ENCODE data around the gene SLIRP. TPM values are rescaled to one million over a fixed set of nuclear protein-coding genes. Genes with fewer than 3 reads are reported as not detected.

Gene SLIRP
- total RNA-seq, 4 donors from 2014 or later = 72.9 to 258 (median 90.9) TPM

DNA sequence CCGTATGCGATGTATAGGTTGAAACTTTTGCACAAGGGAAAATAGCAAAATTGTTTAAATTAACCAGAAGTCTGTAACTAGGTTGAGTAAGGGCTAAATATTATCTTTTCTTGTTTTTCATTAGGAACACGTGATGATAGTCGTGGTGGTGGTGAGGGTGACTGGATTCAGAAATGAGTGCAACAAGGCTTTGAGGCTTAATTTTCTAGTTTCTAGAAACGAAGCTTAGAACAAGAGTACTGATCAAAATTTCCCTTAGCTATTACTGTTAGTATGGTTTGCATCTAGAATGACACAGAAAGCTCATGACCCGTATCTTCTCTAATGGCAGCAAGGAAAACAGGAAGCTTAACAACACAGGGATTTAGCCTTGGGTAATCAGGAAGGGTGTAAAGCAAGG, 7.0 kb downstream of the SLIRP start:
- Histone ChIP-seq H3K27ac (no peak overlapping the region), H3K4me1 (peaks cover 0 to 2% of the 10 kb centered on the region in 2 donors), H3K27me3 (no peaks in the 10 kb centered on the region), H3K36me3 (no peaks in the 10 kb centered on the region), H3K9me3 (no peaks in the 10 kb centered on the region), H3K4me3 (no peak overlapping the region)
- TF ChIP-seq CTCF (IDR thresholded peaks at IDR 0.05) = no peak
- TF ChIP-seq POLR2A (IDR thresholded peaks at IDR 0.05) = no peak
- intact Hi-C loops (cut with DNase I; ENCODE audit: low total_unique reads) = no loop called here
- DNase-seq = no peak

- H3K36me3 ChIP-seq = no peaks in the 10 kb centered on the region
- no peak for TF ChIP-seq CTCF (IDR thresholded peaks at IDR 0.05)
- TF ChIP-seq POLR2A (IDR thresholded peaks at IDR 0.05) = no peak
- no peaks in the 10 kb centered on the region for H3K9me3 ChIP-seq
- H3K4me3 ChIP-seq = no peak overlapping the region
- no peak overlapping the region for H3K27ac ChIP-seq
- no peaks in the 10 kb centered on the region for H3K27me3 ChIP-seq
- no peak for DNase-seq
- no peaks in the 10 kb centered on the region for H3K4me1 ChIP-seq
- intact Hi-C loops (cut with DNase I; ENCODE audit: low total_unique reads) = no loop called here
Measured at GRCh38 chr14:77717608-77718305, 9.9 kb downstream of the SLIRP start.

GRCh38 chr14:77721437-77721836, 13.5 kb downstream of the SLIRP start:
- no peak for DNase-seq
- Histone ChIP-seq H3K27ac (no peak overlapping the region), H3K4me3 (no peak overlapping the region), H3K9me3 (no peaks in the 10 kb centered on the region), H3K36me3 (no peaks in the 10 kb centered on the region), H3K27me3 (no peaks in the 10 kb centered on the region), H3K4me1 (no peaks in the 10 kb centered on the region)
- TF ChIP-seq POLR2A (IDR thresholded peaks at IDR 0.05) (no peak), CTCF (IDR thresholded peaks at IDR 0.05) (no peak)
- intact Hi-C loops (cut with DNase I; ENCODE audit: low total_unique reads) = no loop called here

GRCh38 chr14:77722301-77722700, 14.4 kb downstream of the SLIRP start:
- H3K27me3 ChIP-seq = no peaks in the 10 kb centered on the region
- no peak for TF ChIP-seq CTCF (IDR thresholded peaks at IDR 0.05)
- no peak for TF ChIP-seq POLR2A (IDR thresholded peaks at IDR 0.05)
- no peak for DNase-seq
- H3K27ac ChIP-seq = no peak overlapping the region
- H3K4me3 ChIP-seq = no peak overlapping the region
- intact Hi-C loops (cut with DNase I; ENCODE audit: low total_unique reads) = no loop called here
- H3K36me3 ChIP-seq = no peaks in the 10 kb centered on the region
- no peaks in the 10 kb centered on the region for H3K4me1 ChIP-seq
- no peaks in the 10 kb centered on the region for H3K9me3 ChIP-seq

- no peak overlapping the region for H3K4me3 ChIP-seq
- no peak for DNase-seq
- intact Hi-C loops (cut with DNase I; ENCODE audit: low total_unique reads) = no loop called here
- no peaks in the 10 kb centered on the region for H3K9me3 ChIP-seq
- no peaks in the 10 kb centered on the region for H3K36me3 ChIP-seq
- no peaks in the 10 kb centered on the region for H3K4me1 ChIP-seq
- no peaks in the 10 kb centered on the region for H3K27me3 ChIP-seq
- no peak overlapping the region for H3K27ac ChIP-seq
- TF ChIP-seq POLR2A (IDR thresholded peaks at IDR 0.05) (no peak), CTCF (IDR thresholded peaks at IDR 0.05) (no peak)
Measured at GRCh38 chr14:77730976-77731497, 23.1 kb downstream of the SLIRP start.

Data from uterus (tissue), 4 donors.